GM21825 (cell line): ENCODE measurements around the gene PDGFA.

Experiments used
- ATAC-seq: cut with Tn5 transposase; IDR thresholded peaks from one replicate; pipeline ENCODE4 v1.9.1; 2021; ENCODE audit warnings: mild to moderate bottlenecking, moderate library complexity; ENCODE audit not compliant: unreplicated experiment

Gene PDGFA

DNA sequence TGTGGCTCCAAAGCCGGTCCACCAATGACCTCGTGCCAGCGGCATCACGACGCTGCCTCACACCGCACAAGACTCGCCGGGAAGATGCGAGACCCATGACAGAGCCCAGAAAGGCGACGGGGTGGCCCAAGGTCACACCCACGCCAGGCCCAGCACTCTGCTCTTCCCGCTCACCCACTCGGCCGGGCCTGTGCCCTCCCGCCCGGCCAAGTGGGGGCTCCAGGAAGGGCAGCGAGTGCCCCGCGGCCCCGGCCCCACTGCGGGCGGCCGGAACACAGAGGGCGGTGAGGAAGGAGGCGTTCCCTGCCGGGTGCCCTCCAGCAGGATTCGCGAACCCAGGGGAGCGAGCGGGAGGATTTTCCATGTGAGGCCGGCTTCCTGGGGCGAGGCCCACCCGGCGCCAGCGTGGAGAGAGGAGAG lies 56.3 kb downstream of the PDGFA start:
- ATAC-seq: no peak

DNA sequence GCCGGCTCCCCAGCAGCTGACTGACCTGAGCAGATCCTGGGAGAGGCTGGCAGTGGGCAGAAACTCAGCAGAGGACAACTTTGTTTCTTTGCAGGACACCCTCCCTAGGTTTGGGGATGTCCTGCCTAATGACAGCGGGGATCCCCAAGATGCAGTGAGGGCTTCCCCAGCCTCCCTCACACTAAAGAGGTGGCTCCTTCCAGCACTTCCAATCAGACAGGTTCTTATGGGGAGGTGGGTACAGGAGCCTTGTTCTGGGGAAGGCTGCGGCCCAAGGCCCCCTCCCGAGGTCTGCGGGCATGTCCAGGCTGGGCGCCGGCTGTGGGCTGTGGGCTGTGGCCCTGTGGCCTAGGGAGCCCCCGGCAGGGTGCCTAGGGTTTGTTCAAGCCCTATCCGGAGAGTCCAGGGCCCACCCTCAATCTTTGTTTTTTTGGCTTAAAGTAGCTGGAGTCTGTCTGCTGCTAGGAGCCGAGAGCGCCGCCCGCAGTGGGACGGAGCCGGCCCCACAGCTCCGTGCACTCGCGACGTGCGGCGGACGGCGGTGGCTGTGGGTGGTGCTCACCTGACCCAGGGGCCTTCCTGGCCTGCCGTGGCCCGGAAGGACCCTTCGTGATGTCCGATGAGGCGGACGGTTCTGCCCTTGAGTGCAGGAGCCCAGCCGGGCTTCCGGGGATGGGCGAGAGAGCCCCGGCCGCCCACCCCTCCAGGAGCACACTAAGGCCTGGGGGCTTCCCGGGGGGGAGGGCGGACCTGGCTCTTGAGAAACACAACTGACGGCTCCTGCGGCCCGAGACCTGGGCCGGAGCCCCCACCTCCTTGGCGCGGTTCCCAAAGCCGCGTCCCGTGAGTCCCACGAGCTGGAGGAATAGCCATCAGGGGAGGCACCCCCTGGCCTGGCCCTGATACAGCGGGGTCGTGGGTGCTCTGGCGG lies 57.2 kb downstream of the PDGFA start:
- ATAC-seq: no peak

DNA sequence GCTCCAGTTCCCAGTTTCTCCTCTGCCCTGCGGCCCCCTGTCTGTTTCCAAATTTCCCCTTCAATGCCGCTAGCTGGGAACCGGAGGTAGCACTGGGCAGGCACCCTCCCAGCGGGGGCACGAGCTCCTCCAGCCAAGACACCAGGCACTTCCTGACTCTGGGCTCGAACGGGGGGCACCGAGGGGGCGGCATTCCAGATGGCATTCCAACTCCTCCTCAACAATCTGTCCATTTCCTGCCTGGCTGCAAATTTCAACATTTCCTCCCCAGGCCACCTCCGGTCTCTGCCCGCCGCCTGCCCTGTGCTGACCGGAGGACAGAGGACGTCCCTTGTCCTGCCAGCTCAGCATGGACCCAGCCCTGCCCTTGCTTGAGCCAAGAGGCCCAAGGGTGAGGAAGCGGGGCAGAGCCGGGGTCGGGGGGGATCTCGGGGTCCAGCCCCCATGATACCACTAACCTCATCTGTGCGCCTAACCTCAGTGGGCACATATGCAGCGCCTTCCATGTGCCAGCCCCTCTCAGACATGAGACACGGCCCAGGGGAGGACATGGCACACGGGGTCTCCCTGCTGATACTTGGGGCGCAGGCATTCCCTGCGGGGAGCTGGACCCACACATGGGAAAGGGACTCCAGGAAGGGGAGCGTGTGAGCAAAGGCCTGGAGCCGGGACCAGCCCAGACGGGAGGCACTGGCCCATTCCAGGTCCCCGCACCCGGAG lies 58.0 kb downstream of the PDGFA start:
- ATAC-seq: no peak

DNA sequence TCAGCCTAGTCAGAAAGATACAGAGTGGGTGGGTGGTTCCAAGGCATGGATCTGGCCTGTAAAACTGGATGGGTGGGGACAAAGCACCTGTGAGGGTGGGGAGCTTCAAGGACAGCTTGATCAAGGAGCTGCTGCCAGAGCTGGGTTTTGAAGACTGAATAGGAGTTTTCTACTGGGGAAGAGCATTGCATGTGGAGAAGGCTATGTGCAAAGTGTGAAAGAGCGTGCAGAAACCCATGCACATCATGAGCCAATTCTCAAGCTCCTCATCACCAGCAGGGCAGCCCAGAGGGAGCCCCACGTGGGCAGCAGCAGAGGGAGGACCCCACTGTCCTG lies 58.6 kb downstream of the PDGFA start:
- ATAC-seq: no peak

DNA sequence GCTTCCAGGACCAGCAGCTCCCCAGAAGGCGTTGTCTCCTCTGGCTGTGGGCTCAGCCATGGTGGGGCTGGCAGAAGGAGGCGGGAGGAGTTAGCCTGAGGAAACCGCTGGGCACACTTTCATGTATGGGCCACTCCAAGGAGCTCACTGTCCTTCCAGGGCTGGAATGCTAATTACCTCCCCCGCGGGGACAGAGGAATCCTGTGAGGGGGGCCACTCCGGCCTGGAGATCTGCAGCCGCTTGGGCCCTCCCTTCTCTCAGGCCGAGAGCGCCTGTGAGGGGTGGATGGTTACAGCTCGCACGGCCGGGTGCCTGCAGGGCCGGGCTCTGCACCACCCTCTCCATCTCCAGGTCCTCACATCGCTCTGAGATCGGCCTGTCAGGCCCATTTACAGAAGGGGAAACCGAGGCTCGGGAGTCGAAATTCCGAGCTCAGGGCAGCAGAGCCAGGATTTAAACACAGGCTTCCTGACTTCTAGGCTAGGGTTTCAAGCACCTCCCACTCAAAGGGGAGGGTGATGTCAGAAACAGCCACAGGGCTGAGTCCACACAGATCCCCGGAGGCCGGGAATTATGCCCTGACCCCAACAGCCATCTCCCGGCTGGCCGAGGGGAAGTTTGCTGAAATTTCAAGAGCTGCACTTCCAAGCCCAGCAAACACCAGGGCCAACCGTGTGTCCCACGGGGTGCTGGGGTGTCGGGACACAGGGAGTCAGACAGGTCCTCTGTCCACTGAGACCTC lies 59.1 kb downstream of the PDGFA start:
- no peak for ATAC-seq

DNA sequence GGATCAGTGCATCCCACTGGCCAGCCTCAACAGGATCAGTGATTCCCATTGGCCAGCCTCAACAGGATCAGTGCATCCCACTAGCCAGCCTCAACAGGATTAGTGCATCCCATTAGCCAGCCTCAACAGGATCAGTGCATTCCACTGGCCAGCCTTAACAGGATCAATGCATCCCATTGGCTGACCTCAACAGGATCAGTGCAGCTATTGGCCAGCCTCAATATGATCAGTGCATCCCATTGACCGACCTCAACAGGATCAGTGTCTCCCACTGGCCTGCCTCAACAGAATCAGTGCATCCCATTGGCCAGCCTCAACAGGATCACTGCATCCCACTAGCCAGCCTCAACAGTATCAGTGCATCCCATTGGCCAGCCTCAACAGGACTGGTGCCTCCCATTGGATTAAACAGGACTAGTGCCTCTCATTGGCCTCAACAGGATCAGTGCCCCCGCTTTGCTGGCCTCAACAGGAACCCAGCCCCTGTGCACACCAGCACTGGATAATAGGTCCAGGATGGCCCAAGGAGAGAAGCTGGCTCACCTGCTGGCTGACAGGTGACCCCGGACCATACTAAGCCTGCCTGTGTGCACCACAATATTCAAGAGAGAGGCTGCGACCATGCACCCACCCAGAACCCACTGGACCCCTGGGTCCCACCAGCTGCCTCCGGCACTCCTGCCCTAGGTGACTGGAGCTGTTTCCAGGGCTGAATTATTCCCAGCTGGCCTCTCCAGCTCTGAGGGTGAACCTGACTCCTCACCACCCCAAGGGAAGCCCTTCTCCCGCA lies 59.9 kb downstream of the PDGFA start:
- no peak for ATAC-seq

DNA sequence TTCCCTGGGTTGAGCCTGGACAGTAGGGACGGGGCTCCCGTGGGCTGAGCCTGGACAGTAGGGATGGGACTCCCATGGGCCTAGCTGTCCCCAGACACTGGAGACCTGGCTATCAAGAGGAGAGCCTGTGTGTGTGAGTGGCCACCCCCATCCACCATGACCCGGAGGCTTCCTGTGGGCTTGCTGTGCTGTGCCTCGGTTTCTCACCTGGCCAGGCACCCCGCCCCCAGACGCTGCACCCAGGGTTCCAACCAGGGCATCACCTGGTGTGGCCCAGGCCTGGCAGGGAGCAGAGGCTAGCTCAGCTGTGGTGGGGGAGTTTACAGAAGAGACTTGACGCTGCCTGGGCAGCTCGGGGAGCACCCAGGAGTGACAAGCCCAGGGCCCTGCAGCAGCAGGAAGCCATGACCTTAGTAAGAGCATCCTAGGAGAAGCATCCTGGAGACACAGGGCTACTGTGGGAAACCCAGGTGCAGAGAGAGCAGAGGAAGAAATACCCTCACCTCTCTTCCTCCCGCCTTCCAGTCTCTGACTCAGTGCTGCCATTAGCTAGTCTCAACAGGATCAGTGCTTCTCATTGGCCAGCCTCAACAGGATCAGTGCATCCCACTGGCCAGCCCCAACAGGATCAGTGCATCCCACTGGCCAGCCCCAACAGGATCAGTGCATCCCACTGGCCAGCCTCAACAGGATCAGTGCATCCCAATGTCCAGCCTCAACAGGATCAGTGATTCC lies 61.0 kb downstream of the PDGFA start:
- ATAC-seq: no peak

DNA sequence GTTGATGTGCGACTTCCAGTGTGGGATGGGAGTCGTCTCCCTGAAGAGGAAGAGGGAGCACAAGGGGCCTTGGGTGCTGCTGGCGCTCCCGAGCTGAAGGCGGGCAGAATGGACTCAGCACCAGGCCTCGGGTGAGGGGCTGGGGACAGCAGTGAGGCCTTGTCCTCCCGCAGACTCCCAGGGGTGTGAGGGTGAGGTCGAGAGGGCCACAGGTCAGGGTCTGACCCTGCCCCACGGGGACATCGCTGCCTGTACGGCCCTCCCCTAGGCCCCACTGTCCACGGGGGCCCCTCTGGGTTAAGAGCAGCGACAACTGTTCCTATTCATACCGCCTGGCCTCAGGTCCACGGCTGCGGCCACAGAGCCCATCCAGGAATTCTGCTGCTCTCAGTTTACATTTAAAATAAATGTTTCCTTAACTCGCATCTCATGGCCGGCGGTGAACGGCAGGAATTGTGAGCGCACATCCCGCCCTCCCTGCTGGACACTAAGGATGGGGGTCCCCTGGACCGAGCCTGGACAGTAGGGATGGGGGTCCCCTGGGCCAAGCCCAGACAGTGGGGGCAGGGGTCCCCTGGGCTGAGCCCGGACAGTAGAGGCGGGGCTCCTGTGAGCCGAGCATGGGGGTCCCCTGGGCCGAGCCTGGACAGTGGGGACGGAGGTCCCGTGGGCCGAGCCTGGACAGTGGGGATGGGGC lies 61.7 kb downstream of the PDGFA start:
- no peak for ATAC-seq

DNA sequence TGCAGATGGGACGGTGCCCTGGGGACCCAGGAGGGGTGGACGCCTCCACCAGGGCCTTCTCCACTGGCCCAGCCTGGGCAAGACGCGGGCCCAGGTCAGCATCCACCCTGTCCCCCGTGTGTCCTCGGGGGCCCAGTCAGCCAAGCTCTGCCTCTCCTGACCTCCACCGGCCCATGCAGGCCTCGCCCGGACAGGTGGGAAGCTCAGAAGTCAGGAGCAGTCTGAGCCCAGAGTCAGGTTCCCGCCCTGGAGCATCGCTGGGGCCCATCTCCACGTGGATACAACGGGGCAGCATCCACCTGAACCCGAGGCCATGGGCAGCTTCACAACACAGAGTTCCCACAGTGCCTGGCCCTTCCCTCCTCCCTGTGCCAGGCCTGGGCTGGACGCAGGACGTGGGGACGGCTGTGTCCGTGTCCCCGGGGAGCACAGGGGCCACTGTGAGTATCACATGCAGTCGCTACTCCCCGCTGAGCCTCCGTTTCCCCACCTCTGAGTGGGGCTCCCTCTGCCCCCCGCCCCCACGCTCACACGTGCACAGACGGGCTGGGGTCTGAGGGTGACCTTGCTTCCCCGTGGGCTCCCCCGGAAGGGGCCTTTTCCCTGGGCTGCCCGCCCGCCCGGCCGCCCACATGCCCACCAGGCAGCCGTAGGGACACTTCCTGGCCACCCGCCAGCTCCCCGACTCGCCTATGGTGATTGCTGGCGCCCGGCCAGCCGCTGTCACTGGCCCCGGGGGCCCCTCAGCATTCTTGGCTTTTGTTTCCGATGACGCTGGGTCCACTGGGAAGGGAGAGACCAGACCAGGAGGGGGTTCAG lies 64.3 kb downstream of the PDGFA start:
- ATAC-seq: no peak

DNA sequence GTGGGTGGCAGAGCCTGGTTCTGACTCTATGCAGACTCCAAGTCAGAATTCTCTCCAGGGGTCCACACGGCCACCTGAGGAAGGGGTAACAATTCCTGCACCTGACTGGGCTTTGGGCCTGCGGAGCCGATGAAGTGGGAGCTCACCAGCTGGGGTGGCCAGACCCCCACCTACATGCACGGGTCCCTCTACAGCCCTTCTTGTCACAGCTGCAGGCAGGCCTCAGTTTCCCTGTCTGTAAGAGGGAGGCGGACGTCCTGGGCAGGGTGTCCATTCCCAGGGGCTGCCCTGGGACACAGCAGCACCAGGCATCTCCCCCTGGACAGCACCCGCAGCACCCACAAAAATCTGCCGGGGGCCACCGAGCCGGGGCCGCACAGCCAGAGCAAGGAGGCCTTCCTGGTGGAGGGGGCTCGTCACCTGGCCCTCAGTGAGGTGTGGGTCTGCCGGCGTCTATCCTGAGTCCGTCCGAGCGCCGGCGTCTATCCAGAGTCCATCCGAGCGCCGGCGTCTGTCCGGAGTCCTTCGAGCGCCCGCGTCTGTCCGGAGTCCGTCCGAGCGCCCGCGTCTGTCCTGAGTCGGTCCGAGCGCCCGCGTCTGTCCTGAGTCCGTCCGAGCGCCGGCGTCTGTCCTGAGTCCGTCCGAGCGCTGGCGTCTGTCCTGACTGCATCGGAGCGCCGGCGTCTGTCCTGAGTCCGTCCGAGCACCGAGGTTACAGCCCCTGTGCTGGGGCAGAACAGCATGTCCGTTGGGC lies 65.1 kb downstream of the PDGFA start:
- no peak for ATAC-seq

DNA sequence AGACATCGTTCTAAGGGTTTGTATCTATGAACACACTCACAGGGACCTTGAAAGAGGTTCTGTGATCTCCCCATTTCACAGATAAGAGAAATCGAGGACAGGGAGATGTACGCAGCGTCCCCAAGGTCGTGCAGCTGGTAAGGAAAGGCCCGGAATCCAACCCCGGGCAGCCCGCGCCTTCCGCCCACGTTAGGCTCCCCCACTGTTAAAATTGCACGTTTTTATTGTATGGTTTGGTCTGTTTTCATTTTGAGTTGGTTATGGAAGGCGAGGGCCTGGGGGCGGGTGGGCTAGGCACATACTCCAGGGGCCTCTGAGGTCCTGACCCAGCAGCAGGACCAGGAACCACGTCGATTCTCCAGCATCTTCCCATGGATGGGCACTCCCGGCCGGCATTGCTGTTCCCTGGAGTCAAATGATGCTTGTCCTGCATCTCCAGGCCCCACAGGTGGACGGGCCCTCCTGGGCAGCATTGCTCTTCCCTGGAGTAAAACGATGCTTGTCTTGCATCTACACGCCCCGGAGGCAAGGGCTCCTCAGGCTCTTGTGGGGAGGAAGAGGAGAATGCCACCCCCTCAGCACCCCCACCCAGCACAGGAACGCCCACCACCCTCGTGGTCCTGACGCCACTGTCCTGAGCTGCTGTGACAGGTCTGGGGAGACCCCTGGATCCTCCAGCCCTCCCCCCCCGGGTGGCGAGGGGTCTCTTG lies 65.9 kb downstream of the PDGFA start:
- no peak for ATAC-seq

DNA sequence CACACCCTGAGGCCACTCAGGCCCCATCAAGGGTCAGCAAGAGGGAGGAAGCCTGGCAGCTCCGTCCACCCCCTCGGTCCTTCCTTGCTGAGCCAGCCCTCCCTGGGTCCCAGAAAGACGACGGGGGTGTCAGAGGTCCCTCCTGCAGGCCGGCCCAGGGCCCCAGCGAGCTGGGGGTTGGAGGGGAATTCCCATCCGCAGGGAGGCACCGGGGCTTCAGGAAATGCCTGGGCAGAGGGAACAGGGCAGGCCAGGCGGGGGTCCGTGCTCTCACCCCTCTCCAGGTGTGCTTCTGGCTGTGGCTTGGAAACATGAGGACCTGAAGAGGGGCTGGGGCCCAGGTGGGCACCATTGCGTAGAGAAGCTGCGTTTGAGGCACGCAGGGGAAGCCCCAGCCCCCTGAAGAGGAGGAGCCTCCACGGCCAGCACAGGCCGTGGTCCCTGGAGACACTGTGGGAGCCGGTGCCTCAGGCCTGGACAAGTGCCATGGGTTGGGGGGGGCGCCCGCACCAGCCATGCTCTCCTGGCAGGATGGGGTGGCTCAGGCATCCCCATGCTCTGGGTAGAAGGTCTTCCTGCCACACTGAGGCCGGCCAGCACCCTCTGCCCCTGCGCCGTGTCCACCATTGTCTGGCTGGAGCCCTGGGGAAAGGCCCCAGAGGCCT lies 66.7 kb downstream of the PDGFA start:
- no peak for ATAC-seq

DNA sequence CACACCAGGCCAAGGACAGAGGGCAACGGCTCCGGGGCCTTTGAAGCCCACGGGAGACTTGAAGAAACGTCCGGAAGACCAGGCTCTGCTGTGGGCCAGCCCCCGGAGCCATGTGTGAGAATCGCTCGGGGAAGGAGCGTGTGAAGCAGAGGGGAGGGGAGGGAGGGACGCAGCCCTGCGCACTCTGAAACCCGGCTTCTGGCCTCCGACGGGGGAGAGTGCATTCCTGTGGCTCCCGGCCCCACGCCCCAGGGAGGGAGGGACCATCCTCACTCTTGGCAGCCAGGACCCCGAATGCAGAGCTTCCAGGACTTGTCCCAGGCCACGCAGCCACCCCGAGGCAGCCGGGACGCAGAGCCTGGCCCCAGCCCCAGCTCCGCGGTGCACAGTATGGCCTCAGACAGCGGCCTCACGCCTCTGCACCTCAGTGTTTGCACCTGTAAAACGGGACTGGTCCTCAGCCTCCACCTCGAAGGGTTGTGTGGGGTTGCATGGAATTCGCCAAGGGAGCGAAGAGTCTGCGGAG lies 67.4 kb downstream of the PDGFA start:
- no peak for ATAC-seq

DNA sequence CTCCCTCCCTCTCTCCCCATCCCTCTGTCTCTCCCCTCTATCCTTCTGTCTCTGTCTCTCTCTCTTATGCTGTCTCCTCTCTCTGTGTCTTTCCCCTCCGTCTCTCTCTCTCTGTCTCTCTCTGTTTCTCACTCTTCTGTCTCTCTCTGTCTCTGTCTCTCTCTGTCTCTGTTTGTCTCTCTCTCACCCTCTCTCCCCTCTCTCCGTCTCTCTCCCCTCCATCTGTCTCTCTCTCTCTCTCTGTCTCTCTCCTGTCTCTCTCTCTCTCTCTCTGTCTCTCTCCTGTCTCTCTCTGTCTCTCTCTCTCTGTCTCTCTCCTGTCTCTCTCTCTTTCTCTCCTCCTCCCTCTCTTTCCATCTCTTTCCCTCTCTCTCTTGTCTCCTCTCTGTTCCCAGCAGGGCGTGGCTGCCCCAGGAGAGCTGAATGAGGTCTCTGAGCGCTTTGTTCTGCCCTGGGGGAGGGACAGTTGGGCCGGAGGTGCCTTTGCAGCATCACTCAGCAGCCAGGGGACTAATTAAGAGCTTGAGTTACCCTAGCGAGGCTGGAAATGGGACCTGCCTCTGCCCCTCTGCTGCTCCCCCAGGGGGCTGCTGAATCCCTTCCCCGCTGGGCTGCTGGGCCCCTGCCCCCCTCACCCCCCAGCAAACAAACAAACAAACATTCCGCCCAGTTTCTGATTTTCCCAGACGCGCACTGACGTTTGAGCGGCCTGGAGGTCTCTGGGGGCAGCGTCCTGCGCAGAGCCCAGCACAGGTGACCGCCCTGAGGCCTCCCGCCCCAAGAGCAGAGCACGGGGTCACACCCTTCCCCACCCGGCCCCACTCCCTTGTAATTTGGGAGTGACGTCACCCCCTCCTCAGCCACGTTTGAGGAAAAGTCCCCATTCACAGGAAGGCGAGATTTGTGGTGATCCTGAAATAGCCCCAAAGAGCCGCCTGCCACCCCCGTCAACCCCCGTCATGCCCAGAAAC lies 68.1 kb downstream of the PDGFA start:
- no peak for ATAC-seq

DNA sequence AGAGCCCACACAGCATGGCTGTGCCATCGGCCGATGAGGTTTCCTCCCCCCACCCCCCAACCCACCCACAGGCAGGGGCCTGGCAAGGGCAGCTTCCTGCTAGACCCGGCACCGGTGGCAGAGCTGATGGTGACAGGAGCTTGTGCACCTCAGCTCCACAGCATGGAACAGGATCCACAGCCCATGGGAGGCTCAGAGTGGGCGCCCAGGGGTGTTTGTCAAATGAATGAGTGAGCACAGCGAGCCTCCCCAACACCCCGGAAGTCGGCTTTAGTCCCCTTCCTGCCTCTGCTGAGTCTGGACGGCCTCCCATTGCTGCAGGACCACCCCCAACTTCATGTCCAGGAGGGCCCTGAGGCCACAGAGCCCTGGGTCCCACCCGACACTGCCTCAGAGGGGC lies 68.9 kb downstream of the PDGFA start:
- ATAC-seq: no peak
